ENCODE results near the gene HCFC1R1.
"Not testable (repeated sequence)": the region's sequence is repeated elsewhere in the genome, so short reads cannot be mapped to it uniquely, and the experiment has no call there.

Gene HCFC1R1

DNA sequence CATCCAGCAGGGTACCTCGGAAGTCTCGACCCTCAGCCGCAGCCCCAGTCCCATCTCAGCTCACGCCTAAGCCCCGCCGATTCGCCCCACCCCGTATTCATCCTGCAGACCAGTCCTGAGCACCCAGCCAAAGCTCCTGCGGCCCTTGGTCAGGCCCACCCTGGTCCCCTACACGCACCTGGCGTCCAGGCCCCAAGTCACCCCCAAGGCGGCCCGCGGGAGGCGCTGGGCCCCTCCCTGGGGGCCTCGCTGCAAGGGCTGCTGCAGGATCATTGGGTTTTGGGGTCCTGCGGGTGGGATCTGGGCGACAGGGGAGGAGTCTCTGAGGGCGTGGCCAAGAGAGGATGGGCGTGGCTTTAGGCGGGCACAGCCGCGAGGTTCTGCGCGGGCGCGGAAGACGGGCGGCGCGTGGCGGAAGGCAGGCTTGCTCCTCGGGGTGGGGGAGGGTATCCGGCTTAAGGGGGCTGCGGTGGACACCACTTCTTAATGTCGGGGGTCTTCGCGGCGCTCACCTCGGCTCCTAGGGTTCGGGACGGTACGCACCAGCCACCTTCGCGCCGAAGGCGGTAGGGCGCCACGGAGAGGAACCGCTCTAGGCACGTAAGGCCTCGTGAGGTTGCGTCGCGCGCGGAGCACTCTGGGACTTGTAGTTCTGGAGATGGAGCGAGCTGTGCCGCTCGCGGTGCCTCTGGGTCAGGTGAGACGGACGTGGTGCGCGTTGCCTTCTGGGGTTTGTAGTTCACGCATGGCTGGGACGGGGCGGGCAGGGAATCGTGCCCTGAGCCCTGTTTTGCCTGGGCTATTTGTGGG is at the start of gene HCFC1R1, which contains the start of gene THOC6:
TSS of gene HCFC1R1 (minus strand) at position 274 of the 810 bp plus-strand sequence. CDS start at position 273, 1 bp downstream.
TSS of gene THOC6 (plus strand) at position 367 of the 810 bp plus-strand sequence. CDS start at position 659, 292 bp downstream.
- DNase-seq (ENCODE audit: low read depth) = peak; percentile 92

- DNase-seq (ENCODE audit: low read depth) = no peak
Measured at GRCh38 chr16:3073448-3073847, 49.7 kb upstream of the HCFC1R1 start.

DNA sequence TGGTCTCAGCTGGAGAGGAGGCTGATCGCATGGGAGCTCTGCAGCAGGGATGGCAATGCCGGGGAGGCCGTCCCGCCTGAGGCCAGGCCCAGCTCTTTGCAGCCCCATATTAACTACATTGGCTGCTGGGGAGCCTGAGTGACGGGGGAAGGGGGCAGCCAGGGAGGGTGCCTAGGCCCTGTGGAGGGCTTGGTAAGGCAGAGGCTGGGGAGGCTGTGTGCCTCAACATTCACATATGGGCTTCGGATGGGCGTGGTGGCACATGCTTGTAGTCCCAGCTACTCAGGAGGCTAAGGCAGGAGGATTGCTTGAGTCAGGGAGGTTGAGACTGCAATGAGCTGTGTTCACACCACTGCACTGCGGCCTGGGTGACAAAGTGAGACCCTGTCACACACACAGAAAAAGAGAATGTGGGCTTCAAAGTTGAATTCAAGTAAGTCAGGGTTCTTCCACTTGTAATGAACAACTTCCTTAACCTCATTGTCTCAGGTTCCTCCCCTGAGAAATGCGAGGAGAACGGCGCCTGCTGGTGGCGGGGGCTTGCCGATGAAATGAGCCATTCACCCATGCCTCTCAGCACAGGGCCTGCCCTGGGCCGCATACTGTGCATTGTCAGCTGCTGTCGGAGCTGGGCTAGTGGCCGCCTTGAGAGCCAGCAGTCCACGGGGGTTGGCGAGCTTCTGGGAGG is 49.0 kb upstream of the HCFC1R1 start:
- DNase-seq (ENCODE audit: low read depth) = not testable (repeated sequence)

GRCh38 chr16:3072148-3072547 is 48.4 kb upstream of the HCFC1R1 start:
- DNase-seq (ENCODE audit: low read depth) = not testable (repeated sequence)

- DNase-seq (ENCODE audit: low read depth) = no peak
Measured at GRCh38 chr16:3071655-3072054, 47.9 kb upstream of the HCFC1R1 start.

DNA sequence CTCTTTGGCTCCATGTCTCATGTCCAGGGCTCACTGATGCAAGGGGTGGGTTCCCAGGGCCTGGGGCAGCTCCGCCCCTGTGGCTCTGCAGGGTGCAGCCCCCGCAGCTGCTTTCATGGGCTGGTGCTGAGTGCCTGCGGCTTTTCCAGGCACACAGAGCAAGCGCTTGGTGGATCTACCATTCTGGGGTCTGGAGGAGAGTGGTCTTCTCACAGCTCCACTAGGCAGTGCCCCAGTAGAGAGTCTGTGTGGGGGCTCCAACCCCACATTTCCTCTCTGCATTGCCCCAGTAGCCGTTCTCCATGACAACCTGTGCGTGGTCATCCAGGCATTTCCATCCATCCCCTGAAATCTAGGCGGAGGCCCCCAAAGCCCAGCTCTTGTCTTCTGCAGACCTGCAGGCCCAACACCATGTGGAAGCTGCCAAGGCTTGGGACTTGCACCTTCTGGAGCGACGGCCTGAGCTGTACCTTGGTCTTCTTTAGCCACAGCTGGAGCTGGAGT is 46.9 kb upstream of the HCFC1R1 start:
- no peak for DNase-seq (ENCODE audit: low read depth)

DNA sequence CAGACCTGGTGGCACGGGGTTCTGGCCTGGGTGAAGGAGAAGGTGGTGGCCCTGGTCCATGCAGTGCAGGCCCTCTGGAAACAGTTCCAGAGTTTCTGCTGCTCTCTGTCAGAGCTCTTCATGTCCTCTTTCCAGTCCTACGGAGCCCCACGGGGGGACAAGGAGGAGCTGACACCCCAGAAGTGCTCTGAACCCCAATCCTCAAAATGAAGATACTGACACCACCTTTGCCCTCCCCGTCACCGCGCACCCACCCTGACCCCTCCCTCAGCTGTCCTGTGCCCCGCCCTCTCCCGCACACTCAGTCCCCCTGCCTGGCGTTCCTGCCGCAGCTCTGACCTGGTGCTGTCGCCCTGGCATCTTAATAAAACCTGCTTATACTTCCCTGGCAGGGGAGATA is 45.4 kb upstream of the HCFC1R1 start:
- DNase-seq (ENCODE audit: low read depth) = not testable (repeated sequence)

DNA sequence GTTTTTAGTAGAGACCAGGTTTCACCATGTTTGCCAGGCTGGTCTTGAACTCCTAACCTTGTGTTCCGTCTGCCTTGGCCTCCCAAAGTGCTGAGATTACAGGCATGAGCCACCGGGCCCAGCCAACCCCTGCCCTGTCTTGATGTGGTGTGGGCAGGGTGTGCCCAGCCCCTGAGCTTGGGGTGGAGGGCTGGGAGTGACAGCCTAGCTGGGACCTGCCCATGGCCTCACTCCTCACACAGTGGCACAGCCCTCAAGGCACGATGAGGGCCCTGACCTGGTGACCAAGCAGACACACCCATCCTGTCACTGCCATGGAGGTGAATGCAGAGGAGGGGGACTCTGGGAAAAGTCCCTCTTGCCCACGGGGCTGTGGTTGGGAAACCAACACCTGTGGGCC is 44.7 kb upstream of the HCFC1R1 start:
- no peak for DNase-seq (ENCODE audit: low read depth)

GRCh38 chr16:3066440-3066748 is 42.7 kb upstream of the HCFC1R1 start:
- DNase-seq (ENCODE audit: low read depth) = no peak

- no peak for DNase-seq (ENCODE audit: low read depth)
Measured at GRCh38 chr16:3065742-3066439, 42.1 kb upstream of the HCFC1R1 start.

- peak; percentile 63 for DNase-seq (ENCODE audit: low read depth)
Measured at GRCh38 chr16:3065069-3065741, 41.5 kb upstream of the HCFC1R1 start, which contains the start of gene IL32. IL32 (plus strand) TSS chr16:3065640; CDS start chr16:3065812, 172 bp downstream.

- no peak for DNase-seq (ENCODE audit: low read depth)
Measured at GRCh38 chr16:3063625-3064386, 40.1 kb upstream of the HCFC1R1 start.

GRCh38 chr16:3062553-3062952 is 38.8 kb upstream of the HCFC1R1 start:
- no peak for DNase-seq (ENCODE audit: low read depth)

- no peak for DNase-seq (ENCODE audit: low read depth)
Measured at GRCh38 chr16:3060339-3061127, 36.8 kb upstream of the HCFC1R1 start.

GRCh38 chr16:3059723-3060242 is 36.0 kb upstream of the HCFC1R1 start:
- DNase-seq (ENCODE audit: low read depth) = no peak

DNA sequence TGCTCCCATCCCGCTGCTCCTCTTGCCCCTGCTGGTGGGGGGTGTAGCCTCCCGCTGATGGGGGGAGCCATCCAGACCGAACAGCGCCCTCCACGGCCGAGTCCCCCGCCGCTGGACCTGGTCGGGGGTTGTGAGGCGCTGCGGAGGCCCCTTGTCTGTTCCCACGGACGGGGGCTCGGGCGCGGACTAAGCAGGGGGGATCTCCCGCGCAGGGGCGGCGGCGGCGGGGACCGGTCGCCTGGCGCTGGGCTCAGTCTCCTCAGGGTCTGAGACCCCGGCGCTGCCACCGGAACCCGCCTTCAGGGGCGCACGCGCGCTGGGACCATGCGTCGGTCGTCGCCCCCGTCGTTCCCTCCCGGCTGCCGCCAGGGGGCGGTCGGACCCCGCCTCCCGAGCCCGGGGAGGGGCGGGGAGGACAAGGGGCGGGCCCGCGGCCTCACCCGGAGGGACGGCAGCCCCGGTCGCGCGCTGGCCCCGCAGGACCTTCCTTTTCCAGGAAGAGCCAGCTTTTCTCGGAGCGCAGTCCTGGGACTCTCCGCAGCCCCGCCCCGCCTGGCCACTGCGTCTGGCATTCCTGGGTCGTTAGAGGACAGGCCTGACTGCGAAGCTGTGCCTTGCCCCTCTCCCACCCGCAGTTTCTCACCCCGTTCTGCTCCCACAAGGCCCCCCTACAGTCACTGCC is 35.4 kb upstream of the HCFC1R1 start:
- DNase-seq (ENCODE audit: low read depth) = peak; percentile 73

DNA sequence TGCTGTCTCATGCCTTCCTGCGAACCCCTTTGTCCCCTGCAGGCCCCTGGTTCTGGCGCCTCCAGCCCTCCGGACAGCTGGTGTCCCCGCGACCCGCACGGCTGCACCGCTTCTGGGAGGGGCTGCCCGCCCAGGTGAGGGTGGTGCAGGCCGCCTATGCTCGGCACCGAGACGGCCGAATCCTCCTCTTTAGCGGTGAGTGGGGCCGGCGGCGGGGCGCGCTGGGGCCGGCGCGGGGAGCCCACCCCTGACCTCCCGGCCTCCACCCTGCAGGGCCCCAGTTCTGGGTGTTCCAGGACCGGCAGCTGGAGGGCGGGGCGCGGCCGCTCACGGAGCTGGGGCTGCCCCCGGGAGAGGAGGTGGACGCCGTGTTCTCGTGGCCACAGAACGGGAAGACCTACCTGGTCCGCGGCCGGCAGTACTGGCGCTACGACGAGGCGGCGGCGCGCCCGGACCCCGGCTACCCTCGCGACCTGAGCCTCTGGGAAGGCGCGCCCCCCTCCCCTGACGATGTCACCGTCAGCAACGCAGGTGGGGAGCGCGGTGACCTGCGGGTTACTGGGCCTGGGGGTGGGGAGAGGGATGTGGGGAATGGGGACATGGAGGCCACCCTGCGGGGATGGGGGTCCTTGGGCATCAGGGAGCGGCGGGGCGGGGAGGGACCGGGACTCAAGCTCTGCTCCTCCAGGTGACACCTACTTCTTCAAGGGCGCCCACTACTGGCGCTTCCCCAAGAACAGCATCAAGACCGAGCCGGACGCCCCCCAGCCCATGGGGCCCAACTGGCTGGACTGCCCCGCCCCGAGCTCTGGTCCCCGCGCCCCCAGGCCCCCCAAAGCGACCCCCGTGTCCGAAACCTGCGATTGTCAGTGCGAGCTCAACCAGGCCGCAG is 34.6 kb upstream of the HCFC1R1 start:
- DNase-seq (ENCODE audit: low read depth) = no peak
